Activated CD8-positive, alpha-beta memory T cell treated with anti-CD3 and anti-CD28 coated beads, Interleukin-2, amount 10 ng/mL, durations not matched to agents 7 days and 5 days (primary cell): ENCODE data around the gene NDUFAF2. TPM values are rescaled to one million over a fixed set of nuclear protein-coding genes. Genes with fewer than 3 reads are reported as not detected.

ENCODE experiments used
- ATAC-seq: fragments of 150-1000 bp; cut with Tn5 transposase; one replicate; pipeline ENCODE4 v1.10.0; 2021; ENCODE audit warnings: moderate library complexity
- CTCF ChIA-PET: fragments of 350-600 bp; sonication (Branson Sonifier 250); formaldehyde crosslinking; loops from one replicate; lab custom pipeline; 2021; ENCODE audit warnings: antibody characterized with exemption; lab: Charles Lee
- DNase-seq: peaks from one replicate; pipeline ENCODE4 v3.0.0-alpha.2; 2020
- H3K27ac Mint-ChIP-seq: one replicate; pipeline ENCODE4 v1.8.0; 2021; ENCODE audit warnings: mild to moderate bottlenecking, mixed read lengths
- H3K27me3 Mint-ChIP-seq: one replicate; pipeline ENCODE4 v1.8.0; 2021; ENCODE audit warnings: mixed read lengths
- H3K36me3 Mint-ChIP-seq: one replicate; pipeline ENCODE4 v1.8.0; 2021; ENCODE audit warnings: mild to moderate bottlenecking, mixed read lengths
- H3K4me1 Mint-ChIP-seq: one replicate; pipeline ENCODE4 v1.8.0; 2021; ENCODE audit warnings: mixed read lengths
- H3K4me3 Mint-ChIP-seq: one replicate; pipeline ENCODE4 v1.8.0; 2021; ENCODE audit warnings: mild to moderate bottlenecking, moderate library complexity, mixed read lengths
- H3K9me3 Mint-ChIP-seq: one replicate; pipeline ENCODE4 v1.8.0; 2022; ENCODE audit warnings: low read depth, mixed read lengths
- total RNA-seq, 2 experiments: library from RNA; stranded (reverse); gene quantifications; one replicate each; pipeline ENCODE4 v1.2.3, GENCODE V29; 2021

NDUFAF2 gene
- total RNA-seq, 2 experiments from 2014 or later, result 23.9 to 26.7 TPM

- Mint-ChIP-seq H3K9me3 (no peaks in the 10 kb centered on the region), H3K4me3 (peak overlapping the region; percentile 92), H3K27ac (peak overlapping the region; percentile 9), H3K36me3 (peaks cover 48% of the 10 kb centered on the region), H3K27me3 (no peaks in the 10 kb centered on the region), H3K4me1 (peaks cover 43% of the 10 kb centered on the region)
- DNase-seq (no peak), ATAC-seq (no peak)
- CTCF ChIA-PET, result no interaction called here
Measured at GRCh38 chr5:61160497-61160896, 215.5 kb downstream of the NDUFAF2 start.

- Mint-ChIP-seq H3K36me3 (peaks cover 38% of the 10 kb centered on the region), H3K9me3 (no peaks in the 10 kb centered on the region), H3K4me1 (peaks cover 43% of the 10 kb centered on the region), H3K27ac (peak within 1 kb of the TSS; percentile 94), H3K4me3 (peak within 1 kb of the TSS; percentile 92), H3K27me3 (no peaks in the 10 kb centered on the region)
- CTCF ChIA-PET, result interaction anchor here (1.0 kb wide), 1 partner anchor 17 kb away, joined by 4 read pairs; no protein-coding TSS in a partner anchor
- DNase-seq (peak; percentile 91), ATAC-seq (peak; percentile 93)
Measured at GRCh38 chr5:61162010-61162831, 217.2 kb downstream of the NDUFAF2 start, which contains the start of gene SMIM15. Gene SMIM15 (minus strand): TSS chr5:61162468. CDS start chr5:61160171, 2,297 bp downstream.

GRCh38 chr5:61162832-61163567, 218.0 kb downstream of the NDUFAF2 start:
- DNase-seq (no peak), ATAC-seq (no peak)
- Mint-ChIP-seq H3K27ac (peak overlapping the region; percentile 94), H3K27me3 (no peaks in the 10 kb centered on the region), H3K4me3 (peak overlapping the region; percentile 92), H3K4me1 (peaks cover 43% of the 10 kb centered on the region), H3K9me3 (no peaks in the 10 kb centered on the region), H3K36me3 (peaks cover 34% of the 10 kb centered on the region)
- CTCF ChIA-PET, result no interaction called here

GRCh38 chr5:61163905-61164304, 218.9 kb downstream of the NDUFAF2 start:
- Mint-ChIP-seq H3K27ac (no peak overlapping the region), H3K36me3 (peaks cover 26% of the 10 kb centered on the region), H3K27me3 (no peaks in the 10 kb centered on the region), H3K4me1 (peaks cover 41% of the 10 kb centered on the region), H3K9me3 (no peaks in the 10 kb centered on the region), H3K4me3 (no peak overlapping the region)
- DNase-seq (no peak), ATAC-seq (no peak)
- CTCF ChIA-PET, result interaction anchor here (0.7 kb wide), 1 partner anchor 798 kb away, joined by 3 read pairs; no protein-coding TSS in a partner anchor

- H3K9me3 Mint-ChIP-seq, result no peaks in the 10 kb centered on the region
- DNase-seq, result no peak
- H3K4me1 Mint-ChIP-seq, result peaks cover 16% of the 10 kb centered on the region
- CTCF ChIA-PET, result no interaction called here
- H3K36me3 Mint-ChIP-seq, result peaks cover 3% of the 10 kb centered on the region
- no peak overlapping the region for H3K4me3 Mint-ChIP-seq
- no peaks in the 10 kb centered on the region for H3K27me3 Mint-ChIP-seq
- H3K27ac Mint-ChIP-seq, result no peak overlapping the region
- ATAC-seq, result no peak
Measured at GRCh38 chr5:61167382-61167781, 222.4 kb downstream of the NDUFAF2 start.

- CTCF ChIA-PET, result interaction anchor here (0.9 kb wide), 1 partner anchor 974 kb away, joined by 4 read pairs; no protein-coding TSS in a partner anchor
- ATAC-seq, result no peak
- Mint-ChIP-seq H3K36me3 (no peaks in the 10 kb centered on the region), H3K9me3 (no peaks in the 10 kb centered on the region), H3K27ac (no peak overlapping the region), H3K4me3 (no peak overlapping the region), H3K4me1 (peaks cover 3% of the 10 kb centered on the region), H3K27me3 (no peaks in the 10 kb centered on the region)
- DNase-seq, result no peak
Measured at GRCh38 chr5:61168951-61169350, 223.9 kb downstream of the NDUFAF2 start.

- Mint-ChIP-seq H3K4me3 (no peak overlapping the region), H3K9me3 (no peaks in the 10 kb centered on the region), H3K27me3 (no peaks in the 10 kb centered on the region), H3K36me3 (no peaks in the 10 kb centered on the region), H3K27ac (no peak overlapping the region), H3K4me1 (no peaks in the 10 kb centered on the region)
- ATAC-seq, result no peak
- CTCF ChIA-PET, result no interaction called here
- no peak for DNase-seq
Measured at GRCh38 chr5:61171479-61171878, 226.5 kb downstream of the NDUFAF2 start.

GRCh38 chr5:61176631-61177030, 231.6 kb downstream of the NDUFAF2 start:
- Mint-ChIP-seq H3K4me3 (no peak overlapping the region), H3K36me3 (no peaks in the 10 kb centered on the region), H3K27ac (no peak overlapping the region), H3K4me1 (peaks cover 6% of the 10 kb centered on the region), H3K27me3 (peaks cover 6% of the 10 kb centered on the region), H3K9me3 (peaks cover 2% of the 10 kb centered on the region)
- DNase-seq, result no peak
- no peak for ATAC-seq
- CTCF ChIA-PET, result no interaction called here

GRCh38 chr5:61177070-61177469, 232.1 kb downstream of the NDUFAF2 start:
- CTCF ChIA-PET, result no interaction called here

GRCh38 chr5:61177716-61178115, 232.7 kb downstream of the NDUFAF2 start:
- Mint-ChIP-seq H3K27me3 (peaks cover 6% of the 10 kb centered on the region), H3K4me3 (no peak overlapping the region), H3K27ac (no peak overlapping the region), H3K9me3 (peaks cover 2% of the 10 kb centered on the region), H3K4me1 (peaks cover 6% of the 10 kb centered on the region), H3K36me3 (peaks cover 2% of the 10 kb centered on the region)
- ATAC-seq (no peak), DNase-seq (no peak)
- CTCF ChIA-PET, result no interaction called here

More at GRCh38 chr5:61177070-61177469, 232.1 kb downstream of the NDUFAF2 start:
- ATAC-seq (no peak), DNase-seq (no peak)
- Mint-ChIP-seq H3K4me3 (no peak overlapping the region), H3K36me3 (peaks cover 2% of the 10 kb centered on the region), H3K27ac (no peak overlapping the region), H3K27me3 (peaks cover 6% of the 10 kb centered on the region), H3K4me1 (peaks cover 6% of the 10 kb centered on the region), H3K9me3 (peaks cover 2% of the 10 kb centered on the region)

GRCh38 chr5:61178702-61179101, 233.7 kb downstream of the NDUFAF2 start:
- peaks cover 2% of the 10 kb centered on the region for H3K9me3 Mint-ChIP-seq
- no peak for ATAC-seq
- CTCF ChIA-PET, result no interaction called here
- no peak for DNase-seq
- H3K27ac Mint-ChIP-seq, result no peak overlapping the region
- peaks cover 2% of the 10 kb centered on the region for H3K36me3 Mint-ChIP-seq
- peaks cover 6% of the 10 kb centered on the region for H3K4me1 Mint-ChIP-seq
- peaks cover 6% of the 10 kb centered on the region for H3K27me3 Mint-ChIP-seq
- no peak overlapping the region for H3K4me3 Mint-ChIP-seq

- no peak overlapping the region for H3K27ac Mint-ChIP-seq
- no peak overlapping the region for H3K4me3 Mint-ChIP-seq
- ATAC-seq (no peak), DNase-seq (no peak)
- H3K9me3 Mint-ChIP-seq, result peaks cover 2% of the 10 kb centered on the region
- CTCF ChIA-PET, result no interaction called here
- peaks cover 6% of the 10 kb centered on the region for H3K4me1 Mint-ChIP-seq
- peaks cover 2% of the 10 kb centered on the region for H3K36me3 Mint-ChIP-seq
- H3K27me3 Mint-ChIP-seq, result peaks cover 6% of the 10 kb centered on the region
Measured at GRCh38 chr5:61180886-61181285, 235.9 kb downstream of the NDUFAF2 start.

GRCh38 chr5:61182449-61182848, 237.4 kb downstream of the NDUFAF2 start:
- no peak for DNase-seq
- peaks cover 6% of the 10 kb centered on the region for H3K36me3 Mint-ChIP-seq
- CTCF ChIA-PET, result no interaction called here
- H3K27me3 Mint-ChIP-seq, result peaks cover 2% of the 10 kb centered on the region
- peaks cover 2% of the 10 kb centered on the region for H3K9me3 Mint-ChIP-seq
- H3K4me3 Mint-ChIP-seq, result no peak overlapping the region
- H3K4me1 Mint-ChIP-seq, result peaks cover 5% of the 10 kb centered on the region
- no peak for ATAC-seq
- no peak overlapping the region for H3K27ac Mint-ChIP-seq
